WTC11 (cell line): ENCODE data around the gene ADCY1. TPM values are rescaled to one million over a fixed set of nuclear protein-coding genes. Genes with fewer than 3 reads are reported as not detected.

Experiments
- ATAC-seq: fragments of 200-7000 bp; cut with Tn5 transposase; 2 replicates; pipeline ENCODE4 v1.10.0; 2021; ENCODE audit warnings: mild to moderate bottlenecking, moderate library complexity
- CTCF ChIA-PET: fragments of 300-600 bp; sonication (Branson Sonifier 250); formaldehyde crosslinking; loops from one replicate; lab custom pipeline; 2021; ENCODE audit warnings: antibody characterized with exemption; lab: Charles Lee
- POLR2A ChIA-PET: fragments of 350-600 bp; sonication (Branson Sonifier 250); formaldehyde crosslinking; loops from one replicate; lab custom pipeline; 2021; ENCODE audit warnings: antibody characterized with exemption; lab: Charles Lee
- DNase-seq: peaks from one replicate; pipeline ENCODE4 v3.0.0; 2021; ENCODE audit warnings: low spot score
- H3K27ac Mint-ChIP-seq: 2 replicates; pipeline ENCODE4 v1.8.0; 2021; ENCODE audit warnings: mixed read lengths
- H3K27me3 Mint-ChIP-seq: 2 replicates; pipeline ENCODE4 v1.8.0; 2021; ENCODE audit warnings: low read depth, mild to moderate bottlenecking, moderate library complexity, mixed read lengths
- H3K36me3 Mint-ChIP-seq: 2 replicates; pipeline ENCODE4 v1.8.0; 2021; ENCODE audit warnings: mixed read lengths
- H3K4me1 Mint-ChIP-seq: 2 replicates; pipeline ENCODE4 v1.8.0; 2022; ENCODE audit warnings: mixed read lengths
- H3K4me3 Mint-ChIP-seq: 2 replicates; pipeline ENCODE4 v1.8.0; 2021; ENCODE audit warnings: mild to moderate bottlenecking, moderate library complexity, mixed read lengths
- H3K9me3 Mint-ChIP-seq: 2 replicates; pipeline ENCODE4 v1.8.0; 2021; ENCODE audit warnings: mixed read lengths
- ARID4B ChIP-seq: sonication (generic); formaldehyde crosslinking; IDR thresholded peaks from 2 replicates; pipeline ENCODE4 v1.8.0; 2023; ENCODE audit warnings: missing genetic modification reagents, mild to moderate bottlenecking, borderline replicate concordance
- E2F1 ChIP-seq: sonication (generic); formaldehyde crosslinking; IDR thresholded peaks from 2 replicates; pipeline ENCODE4 v1.8.0; 2022; ENCODE audit warnings: mild to moderate bottlenecking, missing genetic modification reagents
- ESRRA ChIP-seq: sonication (generic); formaldehyde crosslinking; IDR thresholded peaks from 2 replicates; pipeline ENCODE4 v1.8.1; 2022; ENCODE audit warnings: mild to moderate bottlenecking, missing genetic modification reagents, borderline replicate concordance
- FOXK1 ChIP-seq: sonication (generic); formaldehyde crosslinking; IDR thresholded peaks from 2 replicates; pipeline ENCODE4 v1.8.0; 2022; ENCODE audit warnings: mild to moderate bottlenecking, moderate library complexity, missing genetic modification reagents
- JAZF1 ChIP-seq: fragments of 250-450 bp; sonication (Bioruptor Pico); IDR thresholded peaks from 2 replicates; pipeline ENCODE4 v1.9.0; 2021; ENCODE audit warnings: moderate library complexity, mild to moderate bottlenecking, inconsistent platforms
- MXD4 ChIP-seq: fragments of 250-450 bp; sonication (Bioruptor Pico); IDR thresholded peaks from 2 replicates; pipeline ENCODE4 v1.8.0; 2021; ENCODE audit warnings: mild to moderate bottlenecking, moderate library complexity, borderline replicate concordance
- MYBL2 ChIP-seq: sonication (generic); formaldehyde crosslinking; IDR thresholded peaks from 2 replicates; pipeline ENCODE4 v1.8.1; 2023; ENCODE audit warnings: mild to moderate bottlenecking, moderate library complexity, missing genetic modification reagents
- NR1H2 ChIP-seq: sonication (generic); formaldehyde crosslinking; IDR thresholded peaks from 2 replicates; pipeline ENCODE4 v1.9.0; 2021; ENCODE audit warnings: mild to moderate bottlenecking, moderate library complexity, missing genetic modification reagents
- RELA ChIP-seq: sonication (generic); formaldehyde crosslinking; IDR thresholded peaks from 2 replicates; pipeline ENCODE4 v1.8.1; 2022; ENCODE audit warnings: missing genetic modification reagents, mild to moderate bottlenecking, borderline replicate concordance
- SOX15 ChIP-seq: fragments of 250-450 bp; sonication (Bioruptor Pico); IDR thresholded peaks from 2 replicates; pipeline ENCODE4 v1.9.0; 2021; ENCODE audit warnings: mild to moderate bottlenecking
- TEAD1 ChIP-seq: sonication (generic); formaldehyde crosslinking; IDR thresholded peaks from 2 replicates; pipeline ENCODE4 v1.8.0; 2022; ENCODE audit warnings: mild to moderate bottlenecking, missing genetic modification reagents
- TEAD4 ChIP-seq: sonication (generic); formaldehyde crosslinking; IDR thresholded peaks from 2 replicates; pipeline ENCODE4 v1.8.0; 2022; ENCODE audit warnings: mild to moderate bottlenecking, missing genetic modification reagents
- USF1 ChIP-seq: sonication (generic); formaldehyde crosslinking; IDR thresholded peaks from 2 replicates; pipeline ENCODE4 v1.8.0; 2022; ENCODE audit warnings: mild to moderate bottlenecking, missing genetic modification reagents
- ZMAT4 ChIP-seq: fragments of 250-450 bp; sonication (Bioruptor Pico); IDR thresholded peaks from 2 replicates; pipeline ENCODE4 v1.9.0; 2021; ENCODE audit warnings: mild to moderate bottlenecking
- ZNF138 ChIP-seq: sonication (generic); formaldehyde crosslinking; conservative IDR thresholded peaks from 2 replicates; pipeline ENCODE4 v1.8.1; 2022; ENCODE audit warnings: mild to moderate bottlenecking, moderate library complexity, missing genetic modification reagents
- total RNA-seq: library from RNA; stranded (reverse); gene quantifications from 3 replicates; pipeline ENCODE4 v1.2.3, GENCODE V29; 2021
- TF ChIP-seq, protein P1 (sequence below): sonication (generic); formaldehyde crosslinking; conservative IDR thresholded peaks from 2 replicates; pipeline ENCODE4 v1.8.1; 2022; ENCODE audit warnings: mild to moderate bottlenecking, missing genetic modification reagents
- TF ChIP-seq, protein P2 (sequence below): sonication (generic); formaldehyde crosslinking; IDR thresholded peaks from 2 replicates; pipeline ENCODE4 v1.8.1; 2023; ENCODE audit warnings: mild to moderate bottlenecking, missing genetic modification reagents, moderate library complexity
- TF ChIP-seq, protein P3 (sequence below): sonication (generic); formaldehyde crosslinking; IDR thresholded peaks from 2 replicates; pipeline ENCODE4 v1.8.1; 2023; ENCODE audit warnings: mild to moderate bottlenecking, moderate library complexity, missing genetic modification reagents

Gene ADCY1
- total RNA-seq, 1 experiment from 2014 or later, result 29.0 TPM

GRCh38 chr7:45597286-45597984, 23.3 kb downstream of the ADCY1 start (continued):
- no peak for TF ChIP-seq ARID4B
- no peak for TF ChIP-seq MXD4 (CRISPR knock-in tag)
- TF ChIP-seq ZNF138 (CRISPR knock-in tag), result no peak
- TF ChIP-seq, protein P1, sequence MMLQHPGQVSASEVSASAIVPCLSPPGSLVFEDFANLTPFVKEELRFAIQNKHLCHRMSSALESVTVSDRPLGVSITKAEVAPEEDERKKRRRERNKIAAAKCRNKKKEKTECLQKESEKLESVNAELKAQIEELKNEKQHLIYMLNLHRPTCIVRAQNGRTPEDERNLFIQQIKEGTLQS (CRISPR knock-in tag), result no peak
- no peak for TF ChIP-seq JAZF1 (CRISPR knock-in tag)
- TF ChIP-seq, all 79 proteins: peak for 0

DNA sequence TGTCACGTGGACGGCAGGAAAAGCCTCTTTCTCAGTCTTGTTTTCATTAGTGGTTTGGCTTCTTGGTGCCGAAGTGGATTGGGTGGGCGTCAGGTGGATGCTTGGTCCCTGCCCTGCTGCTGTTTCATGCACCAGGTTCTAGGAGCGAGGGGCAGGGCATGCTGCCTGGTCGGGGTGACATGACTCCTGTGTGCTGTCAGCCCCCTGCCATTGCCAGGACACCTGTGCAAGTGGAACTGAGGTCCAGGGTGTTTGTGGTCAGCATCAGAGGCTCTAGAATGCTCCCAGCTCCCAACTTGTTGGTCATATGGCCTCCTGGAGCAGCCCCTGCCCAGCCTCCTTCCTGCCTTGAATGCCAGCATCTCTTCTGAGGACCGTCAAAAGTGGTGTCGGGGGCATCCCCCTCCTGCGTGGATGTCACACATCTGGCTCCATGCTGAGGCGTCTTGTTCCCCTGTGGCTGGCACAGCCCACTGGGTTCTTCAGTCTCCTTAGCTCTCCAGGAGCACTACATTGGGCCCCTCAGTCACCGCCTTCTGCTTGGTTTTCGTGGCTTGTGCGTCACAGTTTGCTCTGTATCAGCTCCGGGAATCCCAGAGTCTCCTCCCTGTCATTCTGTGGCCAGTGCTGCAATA, 24.8 kb downstream of the ADCY1 start:
- H3K4me1 Mint-ChIP-seq, result peaks cover 31% of the 10 kb centered on the region
- no peak for ATAC-seq
- H3K4me3 Mint-ChIP-seq, result no peak overlapping the region
- TF ChIP-seq SOX15 (CRISPR knock-in tag) (no peak), NR1H2 (no peak), USF1 (CRISPR knock-in tag) (no peak)
- H3K27me3 Mint-ChIP-seq, result no peaks in the 10 kb centered on the region
- peaks cover 3% of the 10 kb centered on the region; the same call in 1 of the 2 replicates for H3K36me3 Mint-ChIP-seq
- POLR2A ChIA-PET, result no interaction called here
- no peaks in the 10 kb centered on the region for H3K9me3 Mint-ChIP-seq
- H3K27ac Mint-ChIP-seq, result no peak overlapping the region
- CTCF ChIA-PET, result interaction anchor here (0.6 to 2.2 kb wide), 2 partner anchors 65 to 454 kb away, joined by 3 to 5 read pairs; no protein-coding TSS in a partner anchor
- no peak for DNase-seq

- H3K27me3 Mint-ChIP-seq, result no peaks in the 10 kb centered on the region
- H3K4me3 Mint-ChIP-seq, result no peak overlapping the region
- no peak for DNase-seq
- ATAC-seq, result no peak
- peaks cover 3% of the 10 kb centered on the region; the same call in 1 of the 2 replicates for H3K36me3 Mint-ChIP-seq
- POLR2A ChIA-PET, result no interaction called here
- CTCF ChIA-PET, result no interaction called here
- 0 out of 2 replicates have a peak, but pooled peaks cover 3% of the 10 kb centered on the region for H3K9me3 Mint-ChIP-seq
- no peak overlapping the region for H3K27ac Mint-ChIP-seq
- TF ChIP-seq FOXK1 (no peak), ZMAT4 (CRISPR knock-in tag) (no peak), TEAD1 (no peak), RELA (CRISPR knock-in tag) (no peak), ESRRA (CRISPR knock-in tag) (no peak), E2F1 (CRISPR knock-in tag) (no peak), MYBL2 (CRISPR knock-in tag) (no peak), TEAD4 (no peak)
- TF ChIP-seq, protein P2, sequence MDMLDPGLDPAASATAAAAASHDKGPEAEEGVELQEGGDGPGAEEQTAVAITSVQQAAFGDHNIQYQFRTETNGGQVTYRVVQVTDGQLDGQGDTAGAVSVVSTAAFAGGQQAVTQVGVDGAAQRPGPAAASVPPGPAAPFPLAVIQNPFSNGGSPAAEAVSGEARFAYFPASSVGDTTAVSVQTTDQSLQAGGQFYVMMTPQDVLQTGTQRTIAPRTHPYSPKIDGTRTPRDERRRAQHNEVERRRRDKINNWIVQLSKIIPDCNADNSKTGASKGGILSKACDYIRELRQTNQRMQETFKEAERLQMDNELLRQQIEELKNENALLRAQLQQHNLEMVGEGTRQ (CRISPR knock-in tag), result no peak
- TF ChIP-seq, protein P3, sequence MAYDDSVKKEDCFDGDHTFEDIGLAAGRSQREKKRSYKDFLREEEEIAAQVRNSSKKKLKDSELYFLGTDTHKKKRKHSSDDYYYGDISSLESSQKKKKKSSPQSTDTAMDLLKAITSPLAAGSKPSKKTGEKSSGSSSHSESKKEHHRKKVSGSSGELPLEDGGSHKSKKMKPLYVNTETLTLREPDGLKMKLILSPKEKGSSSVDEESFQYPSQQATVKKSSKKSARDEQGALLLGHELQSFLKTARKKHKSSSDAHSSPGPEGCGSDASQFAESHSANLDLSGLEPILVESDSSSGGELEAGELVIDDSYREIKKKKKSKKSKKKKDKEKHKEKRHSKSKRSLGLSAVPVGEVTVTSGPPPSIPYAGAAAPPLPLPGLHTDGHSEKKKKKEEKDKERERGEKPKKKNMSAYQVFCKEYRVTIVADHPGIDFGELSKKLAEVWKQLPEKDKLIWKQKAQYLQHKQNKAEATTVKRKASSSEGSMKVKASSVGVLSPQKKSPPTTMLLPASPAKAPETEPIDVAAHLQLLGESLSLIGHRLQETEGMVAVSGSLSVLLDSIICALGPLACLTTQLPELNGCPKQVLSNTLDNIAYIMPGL (CRISPR knock-in tag), result no peak
- peaks cover 28% of the 10 kb centered on the region for H3K4me1 Mint-ChIP-seq
These were observed 25.9 kb downstream of the ADCY1 start for GRCh38 chr7:45599851-45600706.
